ENCODE results near the gene GTF2H4.

GRCh38 chr6:30897882-30898281, 10.1 kb upstream of the GTF2H4 start:
- TF ChIP-seq CTCF (IDR thresholded peaks at IDR 0.05; ENCODE audit: low read depth, low read length, poor library complexity, severe bottlenecking) (no peak), EZH2phosphoT487 (IDR thresholded peaks at IDR 0.05; ENCODE audit: borderline replicate concordance, low read length) (no peak)
